Cardiac fibroblast (primary cell): ENCODE measurements around the gene GTF2H1.
A peak's percentile ranks its signal among the peaks of the same experiment; 100 is the strongest.
"Not testable (repeated sequence)": the region's sequence is repeated elsewhere in the genome, so short reads cannot be mapped to it uniquely, and the experiment has no call there.

Experiments used
- DNase-seq, 2 donors: peaks; one replicate each; pipeline versions ENCODE4 v3.0.0 to v3.0.0-alpha.2; 2010; ENCODE audit warnings: low read depth in 2 of 2
- H3K4me3 ChIP-seq, 2 donors: replicated peaks in 1 of 2; 1 replicate in 1 of 2; 2 replicates in 1 of 2; pipeline ENCODE4 v1.5.1; 2011; ENCODE audit warnings: low read depth in 2 of 2, low read length in 2 of 2, mild to moderate bottlenecking in 2 of 2, moderate library complexity in 1 of 2
- TF ChIP-seq, protein P1 (sequence below): IDR thresholded peaks from one replicate; pipeline ENCODE4 v1.5.1; 2011; ENCODE audit warnings: low read depth, mild to moderate bottlenecking, low read length, inconsistent platforms

The GTF2H1 gene

DNA sequence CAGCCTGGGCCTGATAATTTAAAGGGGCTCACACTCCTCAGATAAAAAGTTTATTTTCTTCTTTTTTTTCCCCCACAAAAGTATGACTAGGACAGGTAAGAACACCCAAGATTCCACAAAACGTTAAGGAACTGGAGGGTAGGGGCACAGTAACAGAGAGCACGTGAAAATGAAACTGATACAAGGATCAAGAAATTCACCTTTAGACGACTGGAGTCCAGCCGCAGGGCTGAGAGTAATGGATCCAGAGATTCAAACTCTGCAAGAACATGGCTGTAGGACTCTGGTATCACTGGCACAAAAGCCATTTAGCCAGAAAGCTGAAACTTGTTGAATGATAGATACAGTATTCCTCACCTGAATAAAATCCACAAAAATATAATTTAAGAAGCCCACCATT lies 4.8 kb upstream of the GTF2H1 start:
- no peak for DNase-seq
- TF ChIP-seq, protein P1, sequence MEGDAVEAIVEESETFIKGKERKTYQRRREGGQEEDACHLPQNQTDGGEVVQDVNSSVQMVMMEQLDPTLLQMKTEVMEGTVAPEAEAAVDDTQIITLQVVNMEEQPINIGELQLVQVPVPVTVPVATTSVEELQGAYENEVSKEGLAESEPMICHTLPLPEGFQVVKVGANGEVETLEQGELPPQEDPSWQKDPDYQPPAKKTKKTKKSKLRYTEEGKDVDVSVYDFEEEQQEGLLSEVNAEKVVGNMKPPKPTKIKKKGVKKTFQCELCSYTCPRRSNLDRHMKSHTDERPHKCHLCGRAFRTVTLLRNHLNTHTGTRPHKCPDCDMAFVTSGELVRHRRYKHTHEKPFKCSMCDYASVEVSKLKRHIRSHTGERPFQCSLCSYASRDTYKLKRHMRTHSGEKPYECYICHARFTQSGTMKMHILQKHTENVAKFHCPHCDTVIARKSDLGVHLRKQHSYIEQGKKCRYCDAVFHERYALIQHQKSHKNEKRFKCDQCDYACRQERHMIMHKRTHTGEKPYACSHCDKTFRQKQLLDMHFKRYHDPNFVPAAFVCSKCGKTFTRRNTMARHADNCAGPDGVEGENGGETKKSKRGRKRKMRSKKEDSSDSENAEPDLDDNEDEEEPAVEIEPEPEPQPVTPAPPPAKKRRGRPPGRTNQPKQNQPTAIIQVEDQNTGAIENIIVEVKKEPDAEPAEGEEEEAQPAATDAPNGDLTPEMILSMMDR, result no peak
- H3K4me3 ChIP-seq, result no peak overlapping the region

- TF ChIP-seq, protein P1, result no peak
- no peak overlapping the region for H3K4me3 ChIP-seq
- DNase-seq, result no peak
Observed at GRCh38 chr11:18319914-18320313, 2.5 kb upstream of the GTF2H1 start.

GRCh38 chr11:18320617-18321016 lies 1.8 kb upstream of the GTF2H1 start:
- DNase-seq, result no peak
- H3K4me3 ChIP-seq, result peak overlapping the region in 1 of 2 donors; percentile 65
- TF ChIP-seq, protein P1, result no peak

- TF ChIP-seq, protein P1, result no peak
- H3K4me3 ChIP-seq, result peak overlapping the region; percentile 65 to 77
- DNase-seq, result peak in 1 of 2 donors; percentile 10
Observed at GRCh38 chr11:18321578-18321968, 794 bp upstream of the GTF2H1 start.

DNA sequence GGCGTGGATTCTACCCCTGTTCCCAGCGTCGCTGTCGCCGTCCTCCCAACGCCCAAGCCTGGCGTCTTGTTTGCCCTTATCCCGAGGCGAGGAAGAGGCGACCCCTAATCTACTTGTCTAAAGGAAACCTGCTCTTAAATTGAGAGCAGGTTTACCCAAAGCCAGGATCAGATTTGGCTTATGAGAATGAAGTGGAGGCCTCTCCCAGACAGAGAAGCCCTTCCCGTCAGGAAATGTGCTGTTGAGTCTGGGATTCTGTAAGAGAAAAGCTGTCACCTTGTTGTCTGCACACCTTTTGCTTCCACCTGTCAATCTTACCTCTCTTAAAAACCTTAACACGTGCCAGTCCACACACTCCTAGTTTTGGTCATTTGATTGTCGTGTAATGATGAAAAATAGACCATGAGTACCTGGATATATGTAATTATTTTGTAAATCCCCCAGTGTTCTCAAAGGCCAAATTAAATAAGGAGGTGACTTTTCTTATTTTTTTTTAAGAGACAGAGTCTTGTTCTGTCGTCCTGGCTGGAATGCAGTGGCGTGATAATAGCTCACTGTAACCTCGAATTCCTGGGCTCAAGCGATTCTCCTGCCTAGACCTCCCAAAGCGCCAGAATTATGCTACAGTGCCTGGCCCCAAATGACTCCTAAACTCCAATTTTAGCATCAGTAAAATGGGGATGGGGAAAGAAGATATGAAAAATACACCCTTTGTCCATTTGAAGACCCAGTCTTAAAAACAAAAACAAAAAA lies 627 bp downstream of the GTF2H1 start:
- TF ChIP-seq, protein P1, result no peak
- peak; percentile 8 to 10 for DNase-seq
- H3K4me3 ChIP-seq, result peak overlapping the region; percentile 65 to 77

GRCh38 chr11:18323881-18324280 lies 1.5 kb downstream of the GTF2H1 start:
- not testable (repeated sequence) for H3K4me3 ChIP-seq

GRCh38 chr11:18324381-18324780 lies 2.0 kb downstream of the GTF2H1 start:
- peak overlapping the region; percentile 11 to 26 for H3K4me3 ChIP-seq
- TF ChIP-seq, protein P1, result no peak
- DNase-seq, result no peak

More at GRCh38 chr11:18323881-18324280, 1.5 kb downstream of the GTF2H1 start:
- DNase-seq, result not testable (repeated sequence)
